GM23338 (cell line): ENCODE data around the gene LIF. TPM values are rescaled to one million over a fixed set of nuclear protein-coding genes. Genes with fewer than 3 reads are reported as not detected.

Experiments used
- ATAC-seq: fragments of 200-7000 bp; cut with Tn5 transposase; 3 replicates; pipeline ENCODE4 v1.9.1; 2020
- DNase-seq: peaks from one replicate; pipeline ENCODE4 v3.0.0-alpha.2; 2015; ENCODE audit warnings: low spot score
- H2AFZ ChIP-seq: fragments of 200-600 bp; sonication (generic); 2 replicates; pipeline ENCODE4 v1.8.0; 2016; ENCODE audit warnings: antibody characterized with exemption, mild to moderate bottlenecking, moderate library complexity
- H3F3A ChIP-seq: fragments of 200-600 bp; sonication (generic); replicated peaks from 2 replicates; pipeline ENCODE4 v1.8.0; 2017; ENCODE audit warnings: antibody characterized with exemption, mixed run types, low read depth
- H3K27ac ChIP-seq: fragments of 200-600 bp; sonication (generic); 2 replicates; pipeline ENCODE4 v1.6.1; 2016; ENCODE audit warnings: low read depth
- H3K27me3 ChIP-seq: fragments of 200-600 bp; sonication (generic); 2 replicates; pipeline ENCODE4 v1.8.0; 2016; ENCODE audit warnings: mild to moderate bottlenecking, mixed run types, moderate library complexity; ENCODE audit not compliant: insufficient read depth
- H3K36me3 ChIP-seq: fragments of 200-600 bp; sonication (generic); 2 replicates; pipeline ENCODE4 v1.8.0; 2016; ENCODE audit warnings: mild to moderate bottlenecking; ENCODE audit not compliant: insufficient read depth
- H3K4me1 ChIP-seq: fragments of 200-600 bp; sonication (generic); 2 replicates; pipeline ENCODE4 v1.8.0; 2016; ENCODE audit warnings: mild to moderate bottlenecking, moderate library complexity; ENCODE audit not compliant: insufficient read depth
- H3K4me2 ChIP-seq: fragments of 200-600 bp; sonication (generic); 2 replicates; pipeline ENCODE4 v1.7.1; 2017; ENCODE audit warnings: mixed run types
- H3K4me3 ChIP-seq: fragments of 200-600 bp; sonication (generic); 2 replicates; pipeline ENCODE4 v1.6.1; 2016; ENCODE audit warnings: mixed run types
- H3K79me2 ChIP-seq: fragments of 200-600 bp; sonication (generic); replicated peaks from 2 replicates; pipeline ENCODE4 v1.8.0; 2017; ENCODE audit warnings: mild to moderate bottlenecking; ENCODE audit not compliant: insufficient read depth
- H3K9me2 ChIP-seq: fragments of 200-600 bp; sonication (generic); 2 replicates; pipeline ENCODE4 v1.8.0; 2017; ENCODE audit not compliant: insufficient read depth
- H4K20me1 ChIP-seq: fragments of 200-600 bp; sonication (generic); replicated peaks from 2 replicates; pipeline ENCODE4 v1.8.0; 2017; ENCODE audit warnings: mild to moderate bottlenecking; ENCODE audit not compliant: insufficient read depth
- H3K27ac Mint-ChIP-seq: 2 replicates; pipeline ENCODE4 v1.8.0; 2020; ENCODE audit warnings: inconsistent platforms, mild to moderate bottlenecking, moderate library complexity, mixed read lengths
- H3K27me3 Mint-ChIP-seq: 3 replicates; pipeline ENCODE4 v1.8.0; 2022; ENCODE audit warnings: low read depth, mild to moderate bottlenecking, moderate library complexity, mixed read lengths, inconsistent platforms; ENCODE audit not compliant: insufficient read depth, poor library complexity
- H3K36me3 Mint-ChIP-seq: 3 replicates; pipeline ENCODE4 v1.8.0; 2021; ENCODE audit warnings: low read depth, mild to moderate bottlenecking, inconsistent platforms, moderate library complexity, mixed read lengths
- H3K4me1 Mint-ChIP-seq: 3 replicates; pipeline ENCODE4 v1.8.0; 2020; ENCODE audit warnings: mild to moderate bottlenecking, inconsistent platforms, mixed read lengths
- H3K4me3 Mint-ChIP-seq: 3 replicates; pipeline ENCODE4 v1.8.0; 2021; ENCODE audit warnings: moderate library complexity, mild to moderate bottlenecking, inconsistent platforms, mixed read lengths
- H3K9me3 Mint-ChIP-seq: 3 replicates; pipeline ENCODE4 v1.8.0; 2020; ENCODE audit warnings: moderate library complexity, mild to moderate bottlenecking, inconsistent platforms, mixed read lengths
- CREB1 ChIP-seq: fragments of 250-450 bp; sonication (Bioruptor Pico); IDR thresholded peaks from 2 replicates; pipeline ENCODE4 v1.5.0; 2020; ENCODE audit warnings: low read depth, mild to moderate bottlenecking, moderate library complexity
- CTCF ChIP-seq, 2 experiments: fragments of 200-600 bp in 1 of 2; sonication (generic) in 1 of 2; conservative IDR thresholded peaks; 2 replicates each; pipeline versions ENCODE4 v1.5.1 to v1.6.1; 2016 to 2017; ENCODE audit warnings: antibody characterized with exemption in 2 of 2, low read depth in 2 of 2, mild to moderate bottlenecking in 2 of 2, moderate library complexity in 1 of 2
- EZH2 ChIP-seq: fragments of 200-600 bp; sonication (generic); IDR thresholded peaks from one replicate; pipeline ENCODE4 v1.8.0; 2017; ENCODE audit warnings: antibody characterized with exemption, mild to moderate bottlenecking, low read depth; ENCODE audit not compliant: unreplicated experiment
- EZH2phosphoT487 ChIP-seq: fragments of 200-600 bp; sonication (generic); IDR thresholded peaks from one replicate; pipeline ENCODE4 v1.8.1; 2018; ENCODE audit warnings: antibody characterized with exemption; ENCODE audit not compliant: unreplicated experiment
- JUNB ChIP-seq: IDR thresholded peaks from one replicate; pipeline ENCODE4 v1.6.1; 2016; ENCODE audit warnings: antibody characterized with exemption; ENCODE audit not compliant: unreplicated experiment
- NANOG ChIP-seq: IDR thresholded peaks from 2 replicates; pipeline ENCODE4 v1.6.1; 2016; ENCODE audit warnings: antibody characterized with exemption, borderline replicate concordance
- POLR2AphosphoS5 ChIP-seq: IDR thresholded peaks from 2 replicates; pipeline ENCODE4 v1.6.1; 2016; ENCODE audit warnings: antibody characterized with exemption, low read depth
- REST ChIP-seq: IDR thresholded peaks from one replicate; pipeline ENCODE4 v1.6.1; 2018; ENCODE audit warnings: antibody characterized with exemption; ENCODE audit not compliant: unreplicated experiment
- STAT1 ChIP-seq: IDR thresholded peaks from one replicate; pipeline ENCODE4 v1.6.1; 2016; ENCODE audit warnings: antibody characterized with exemption; ENCODE audit not compliant: unreplicated experiment
- ZNF114 ChIP-seq: fragments of 250-450 bp; sonication (Bioruptor Pico); IDR thresholded peaks from 2 replicates; pipeline ENCODE4 v1.5.0; 2020; ENCODE audit warnings: mild to moderate bottlenecking, moderate library complexity
- ZNF331 ChIP-seq: fragments of 250-450 bp; sonication (Bioruptor Pico); IDR thresholded peaks from 2 replicates; pipeline ENCODE4 v1.5.0; 2020; ENCODE audit warnings: low read depth, mild to moderate bottlenecking, moderate library complexity
- polyA plus RNA-seq: library from polyadenylated mRNA; unstranded; fragments of >200 nt; fragmentation: Nextera tagmentation; extraction: Ambion mirVana; gene quantifications from 2 replicates; pipeline ENCODE4 v1.2.1, GENCODE V29; 2016
- total RNA-seq: library from RNA; depleted of rRNA; stranded (reverse); fragments of >200 nt; shearing (Covaris generic); gene quantifications from 2 replicates; pipeline ENCODE4 v1.2.3, GENCODE V29; 2014

Gene LIF
- total and polyA plus RNA-seq, 2 experiments from 2014 or later = 1.8 to 3.6 TPM

GRCh38 chr22:30266445-30267381 lies 20.2 kb upstream of the LIF start, which contains the start of gene OSM:
Gene OSM, minus strand, starts transcription at chr22:30266851. Its CDS starts 52 bp downstream, at chr22:30266799.
- H2AFZ ChIP-seq = peak within 1 kb of the TSS; percentile 43; the same call in 1 of the 2 replicates
- H3K36me3 ChIP-seq = no peaks in the 10 kb centered on the region
- DNase-seq = no peak
- H3K79me2 ChIP-seq = no peaks in the 10 kb centered on the region
- H3K27me3 ChIP-seq = no peaks in the 10 kb centered on the region; the same call in 1 of the 2 replicates
- H3K4me3 ChIP-seq = no peak within 1 kb of the TSS
- no peaks in the 10 kb centered on the region for H3K9me2 ChIP-seq
- Mint-ChIP-seq H3K36me3 (no peaks in the 10 kb centered on the region), H3K27ac (no peak within 1 kb of the TSS), H3K4me3 (no peak within 1 kb of the TSS), H3K27me3 (peaks cover 22% of the 10 kb centered on the region), H3K9me3 (no peaks in the 10 kb centered on the region), H3K4me1 (peaks cover 5% of the 10 kb centered on the region; the same call in 1 of the 3 replicates)
- no peak within 1 kb of the TSS for H3K27ac ChIP-seq
- no peak within 1 kb of the TSS for H3K4me2 ChIP-seq
- H4K20me1 ChIP-seq = no peaks in the 10 kb centered on the region
- no peaks in the 10 kb centered on the region for H3K4me1 ChIP-seq
- TF ChIP-seq EZH2 (no peak), NANOG (no peak), EZH2phosphoT487 (no peak), ZNF114 (no peak), JUNB (no peak), ZNF331 (CRISPR knock-in tag) (no peak), POLR2AphosphoS5 (no peak), REST (no peak)
- ATAC-seq = no peak
- no peaks in the 10 kb centered on the region for H3F3A ChIP-seq

- H3K9me2 ChIP-seq = no peaks in the 10 kb centered on the region
- H3K79me2 ChIP-seq = no peaks in the 10 kb centered on the region
- ATAC-seq (no peak; the same call in 2 of the 3 replicates), DNase-seq (no peak)
- Mint-ChIP-seq H3K4me3 (no peak overlapping the region), H3K9me3 (no peaks in the 10 kb centered on the region), H3K36me3 (no peaks in the 10 kb centered on the region), H3K27me3 (peaks cover 19% of the 10 kb centered on the region), H3K4me1 (peaks cover 5% of the 10 kb centered on the region; the same call in 1 of the 3 replicates), H3K27ac (no peak overlapping the region)
- H3K4me1 ChIP-seq = no peaks in the 10 kb centered on the region
- H3K4me3 ChIP-seq = no peak overlapping the region
- H4K20me1 ChIP-seq = no peaks in the 10 kb centered on the region
- no peaks in the 10 kb centered on the region; the same call in 1 of the 2 replicates for H3K27me3 ChIP-seq
- no peak overlapping the region for H3K4me2 ChIP-seq
- H3F3A ChIP-seq = no peaks in the 10 kb centered on the region
- no peaks in the 10 kb centered on the region for H3K36me3 ChIP-seq
- peak overlapping the region; percentile 43; the same call in 1 of the 2 replicates for H2AFZ ChIP-seq
- no peak overlapping the region for H3K27ac ChIP-seq
- no peak for TF ChIP-seq ZNF331 (CRISPR knock-in tag)
- no peak for TF ChIP-seq ZNF114
- TF ChIP-seq EZH2phosphoT487 = no peak
- TF ChIP-seq REST = no peak
- no peak for TF ChIP-seq EZH2
- no peak for TF ChIP-seq POLR2AphosphoS5
- no peak for TF ChIP-seq CTCF (conservative IDR thresholded peaks at IDR 0.05; ENCODE audit: low read depth in 2 of 2)
- no peak for TF ChIP-seq NANOG
- no peak for TF ChIP-seq STAT1
- no peak for TF ChIP-seq CREB1 (CRISPR knock-in tag)
Observed at GRCh38 chr22:30265823-30266444, 19.4 kb upstream of the LIF start.
